Measurements from ENCODE around the gene DYNC2LI1.

GRCh38 chr2:43759195-43759594 is 14.6 kb upstream of the DYNC2LI1 start:
- TF ChIP-seq CTCF (IDR thresholded peaks at IDR 0.05; ENCODE audit: insufficient read depth, low read depth, low read length) (no peak), EZH2 (IDR thresholded peaks at IDR 0.05; ENCODE audit: insufficient read depth, low read length) (no peak)
